Upper lobe of left lung (tissue), 4 donors: Measurements from ENCODE around the gene STXBP6.

Experiments used
- POLR2AphosphoS5 ChIP-seq, 2 donors: sonication (generic); formaldehyde crosslinking; IDR thresholded peaks; one replicate each; pipeline ENCODE4 v1.5.1; 2017; ENCODE audit warnings: antibody characterized with exemption in 2 of 2
- TF ChIP-seq, protein P1 (sequence below), 6 experiments: fragments of 450-650 bp in 4 of 6; fragments of 200-600 bp in 2 of 6; sonication (generic) in 2 of 6; IDR thresholded peaks; one replicate each; pipeline ENCODE4 v1.5.1; 2016 to 2019; ENCODE audit warnings: antibody characterized with exemption in 6 of 6

- no peak for TF ChIP-seq POLR2AphosphoS5 (IDR thresholded peaks at IDR 0.05)
- TF ChIP-seq, protein P1, sequence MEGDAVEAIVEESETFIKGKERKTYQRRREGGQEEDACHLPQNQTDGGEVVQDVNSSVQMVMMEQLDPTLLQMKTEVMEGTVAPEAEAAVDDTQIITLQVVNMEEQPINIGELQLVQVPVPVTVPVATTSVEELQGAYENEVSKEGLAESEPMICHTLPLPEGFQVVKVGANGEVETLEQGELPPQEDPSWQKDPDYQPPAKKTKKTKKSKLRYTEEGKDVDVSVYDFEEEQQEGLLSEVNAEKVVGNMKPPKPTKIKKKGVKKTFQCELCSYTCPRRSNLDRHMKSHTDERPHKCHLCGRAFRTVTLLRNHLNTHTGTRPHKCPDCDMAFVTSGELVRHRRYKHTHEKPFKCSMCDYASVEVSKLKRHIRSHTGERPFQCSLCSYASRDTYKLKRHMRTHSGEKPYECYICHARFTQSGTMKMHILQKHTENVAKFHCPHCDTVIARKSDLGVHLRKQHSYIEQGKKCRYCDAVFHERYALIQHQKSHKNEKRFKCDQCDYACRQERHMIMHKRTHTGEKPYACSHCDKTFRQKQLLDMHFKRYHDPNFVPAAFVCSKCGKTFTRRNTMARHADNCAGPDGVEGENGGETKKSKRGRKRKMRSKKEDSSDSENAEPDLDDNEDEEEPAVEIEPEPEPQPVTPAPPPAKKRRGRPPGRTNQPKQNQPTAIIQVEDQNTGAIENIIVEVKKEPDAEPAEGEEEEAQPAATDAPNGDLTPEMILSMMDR (IDR thresholded peaks at IDR 0.05): no peak
Observed at GRCh38 chr14:24892497-24893051, 157.4 kb downstream of the STXBP6 start.
